KOPT-K1 (cell line): ENCODE data around the gene TBC1D12.
"Not testable (repeated sequence)": the region's sequence is repeated elsewhere in the genome, so short reads cannot be mapped to it uniquely, and the experiment has no call there.

ENCODE experiments used
- H3K27ac ChIP-seq: fragments of 200-600 bp; sonication (generic); 2 replicates; pipeline ENCODE4 v1.5.1; 2016; ENCODE audit warnings: antibody characterized with exemption, mild to moderate bottlenecking, low read depth, low read length; ENCODE audit not compliant: poor library complexity, severe bottlenecking
- H3K36me3 ChIP-seq: fragments of 200-600 bp; sonication (generic); 2 replicates; pipeline ENCODE4 v1.5.1; 2017; ENCODE audit warnings: antibody characterized with exemption, mild to moderate bottlenecking, low read length, moderate library complexity; ENCODE audit not compliant: insufficient read depth
- H3K9me3 ChIP-seq: fragments of 200-600 bp; sonication (generic); 2 replicates; pipeline ENCODE4 v1.5.1; 2017; ENCODE audit warnings: antibody characterized with exemption, low read length, mild to moderate bottlenecking; ENCODE audit not compliant: insufficient read depth, poor library complexity, severe bottlenecking

TBC1D12 gene

DNA sequence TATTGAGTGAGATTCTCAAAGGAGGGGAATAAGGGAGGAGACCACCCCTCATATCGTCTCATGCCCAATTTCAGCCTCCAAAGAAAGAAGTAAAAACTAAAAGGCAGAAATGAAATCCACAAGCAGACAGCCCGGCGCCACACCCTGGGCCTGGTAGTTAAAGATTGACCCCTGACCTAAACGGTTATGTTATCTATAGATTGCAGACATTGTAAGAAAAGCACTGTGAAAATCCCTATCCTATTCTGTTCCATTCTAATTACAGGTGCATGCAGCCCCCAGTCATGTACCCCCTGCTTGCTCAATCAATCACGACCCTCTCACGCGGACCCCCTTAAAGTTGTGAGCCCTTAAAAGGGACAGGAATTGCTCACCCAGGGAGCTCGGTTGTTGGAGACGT lies 10.2 kb upstream of the TBC1D12 start:
- H3K36me3 ChIP-seq, H3K9me3 ChIP-seq: not testable (repeated sequence)

DNA sequence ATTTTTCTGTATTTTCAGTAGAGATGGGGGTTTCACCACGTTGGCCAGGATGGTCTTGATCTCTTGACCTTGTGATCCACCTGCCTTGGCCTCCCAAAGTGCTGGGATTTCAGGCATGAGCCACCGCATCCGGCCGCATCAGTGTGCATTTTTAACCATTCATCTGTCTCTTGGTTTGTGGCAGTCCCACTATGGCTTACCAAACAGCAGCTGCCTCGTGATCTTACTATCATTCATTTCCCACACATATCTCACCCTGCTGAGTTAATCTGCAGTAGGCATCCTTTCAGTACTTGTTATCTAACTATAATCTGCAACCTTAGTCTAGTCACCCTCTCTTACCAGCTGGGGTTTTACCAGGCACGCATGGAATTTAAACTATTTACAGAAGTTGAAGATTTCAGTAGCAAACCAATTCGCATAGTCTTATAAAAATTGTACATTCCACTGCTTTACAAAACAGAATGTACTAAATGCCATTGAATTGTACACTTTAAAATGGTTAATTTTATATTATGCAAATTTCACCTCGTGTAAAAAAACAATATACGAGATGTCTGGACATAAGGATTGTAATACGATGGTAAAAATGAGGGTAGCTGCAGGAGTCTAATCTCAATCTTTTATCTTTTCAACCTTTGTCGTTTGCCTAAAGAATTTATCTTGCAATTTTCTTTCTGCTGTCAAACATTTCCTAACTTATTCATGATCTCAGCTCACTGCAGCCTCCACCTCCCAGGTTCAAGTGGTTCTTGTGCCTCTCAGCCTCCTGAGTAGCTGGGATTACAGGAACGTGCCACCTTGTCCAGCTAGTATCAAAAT lies 4.6 kb upstream of the TBC1D12 start:
- no peaks in the 10 kb centered on the region for H3K36me3 ChIP-seq
- no peaks in the 10 kb centered on the region for H3K9me3 ChIP-seq
- no peak overlapping the region for H3K27ac ChIP-seq

More for the DNA sequence above, 10.2 kb upstream of the TBC1D12 start:
- not testable (repeated sequence) for H3K27ac ChIP-seq

DNA sequence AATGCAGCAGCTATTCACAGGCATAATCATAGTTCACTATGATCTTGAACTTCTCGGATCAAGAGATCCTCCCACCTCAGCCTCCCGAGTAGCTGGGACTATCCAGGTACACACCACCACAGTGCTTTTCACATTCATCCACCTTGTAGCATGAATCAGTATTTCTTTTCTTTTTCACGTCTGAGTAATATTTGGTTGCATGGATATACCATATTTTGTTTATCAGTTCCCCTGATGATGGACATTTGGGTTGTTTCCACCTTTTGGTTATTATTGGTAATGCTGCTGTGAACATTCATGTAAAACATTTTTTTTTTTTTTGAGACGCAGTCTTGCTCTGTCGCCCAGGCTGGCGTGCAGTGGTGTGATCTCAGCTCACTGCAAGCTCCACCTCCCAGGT lies 3.6 kb upstream of the TBC1D12 start:
- Histone ChIP-seq H3K36me3 (no peaks in the 10 kb centered on the region), H3K9me3 (no peaks in the 10 kb centered on the region), H3K27ac (no peak overlapping the region)

DNA sequence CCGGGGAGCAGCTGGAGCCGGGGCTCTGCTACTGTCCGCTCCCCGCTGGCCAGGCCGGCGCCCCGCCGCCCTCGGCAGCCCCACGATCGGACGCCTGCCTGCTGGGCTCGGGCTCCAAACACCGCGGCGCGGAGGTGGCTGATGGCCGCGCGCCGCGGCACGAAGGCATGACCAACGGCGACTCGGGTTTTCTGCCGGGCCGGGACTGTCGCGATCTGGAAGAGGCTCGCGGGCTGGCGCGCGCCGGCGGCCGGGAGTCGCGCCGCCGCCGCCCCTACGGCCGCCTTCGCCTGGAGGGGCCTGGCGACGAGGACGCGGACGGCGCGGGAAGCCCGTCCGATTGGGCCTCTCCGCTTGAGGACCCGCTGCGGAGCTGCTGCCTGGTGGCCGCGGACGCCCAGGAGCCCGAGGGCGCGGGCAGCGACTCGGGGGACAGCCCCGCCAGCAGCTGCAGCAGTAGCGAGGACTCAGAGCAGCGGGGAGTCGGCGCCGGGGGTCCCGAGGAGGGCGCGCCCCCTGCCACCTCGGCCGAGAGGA lies 570 bp downstream of the TBC1D12 start:
- Histone ChIP-seq H3K27ac (no peak overlapping the region), H3K36me3 (no peaks in the 10 kb centered on the region), H3K9me3 (no peaks in the 10 kb centered on the region)

DNA sequence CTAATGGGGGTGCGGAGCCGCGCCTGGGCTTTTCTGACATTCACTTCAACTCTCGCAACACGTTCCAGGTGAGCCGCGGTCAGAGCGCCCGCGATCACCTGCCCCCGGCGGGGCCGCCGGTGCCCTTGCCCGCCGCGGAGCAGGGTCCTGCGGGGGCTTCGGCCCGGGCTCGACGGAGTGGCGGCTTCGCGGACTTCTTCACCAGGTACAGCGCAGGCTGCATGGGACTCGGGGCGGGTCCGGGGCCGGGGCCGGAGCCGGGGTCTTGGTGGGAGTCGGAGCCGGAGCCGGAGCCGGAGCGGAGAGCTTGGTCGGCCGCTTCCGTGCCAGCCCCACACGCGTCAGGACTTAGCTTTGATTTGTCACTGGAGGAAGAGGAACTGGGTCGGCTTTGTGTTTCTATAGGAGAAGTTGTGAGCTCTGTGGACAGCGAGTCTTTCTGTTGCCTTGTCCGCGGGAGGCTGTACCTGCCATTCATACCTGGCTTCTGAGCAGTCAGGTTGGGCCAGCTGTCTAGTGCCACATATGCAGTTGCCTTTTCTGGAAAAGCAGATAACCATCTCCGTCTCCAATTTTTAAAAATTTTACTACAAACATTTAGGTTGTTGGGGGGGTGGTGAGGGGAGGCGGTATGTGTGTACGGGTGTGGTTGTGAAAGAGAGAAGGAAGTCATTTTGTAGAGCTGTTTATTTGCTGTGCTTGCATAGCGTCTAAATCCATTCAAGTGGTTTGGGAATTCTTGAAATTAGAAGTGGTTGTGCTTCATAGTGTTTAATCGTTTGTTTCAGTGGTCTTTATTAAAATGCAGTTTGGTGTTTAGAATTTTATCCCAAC lies 1.3 kb downstream of the TBC1D12 start:
- no peaks in the 10 kb centered on the region for H3K9me3 ChIP-seq
- no peaks in the 10 kb centered on the region for H3K36me3 ChIP-seq
- H3K27ac ChIP-seq, result no peak overlapping the region

DNA sequence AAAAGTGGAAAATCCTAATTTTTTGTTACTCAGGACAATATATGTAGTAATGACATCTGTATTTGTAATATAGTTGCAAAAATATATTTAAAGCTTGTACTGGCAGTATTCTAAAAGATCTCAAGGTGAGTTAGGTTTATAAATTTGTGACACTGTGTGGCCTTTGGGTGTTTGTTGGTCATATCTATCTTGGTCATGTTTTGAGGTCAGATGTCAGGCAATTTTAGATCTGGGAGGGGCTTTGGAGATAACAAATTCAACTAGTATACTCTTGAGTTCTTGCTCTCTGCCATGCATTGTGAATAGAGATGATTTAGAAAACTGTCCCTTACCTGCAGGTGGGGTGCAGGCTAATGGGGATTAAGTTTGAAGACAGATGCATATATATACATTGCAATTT lies 3.1 kb downstream of the TBC1D12 start:
- H3K36me3 ChIP-seq, result no peaks in the 10 kb centered on the region
- no peaks in the 10 kb centered on the region for H3K9me3 ChIP-seq
- H3K27ac ChIP-seq, result no peak overlapping the region

DNA sequence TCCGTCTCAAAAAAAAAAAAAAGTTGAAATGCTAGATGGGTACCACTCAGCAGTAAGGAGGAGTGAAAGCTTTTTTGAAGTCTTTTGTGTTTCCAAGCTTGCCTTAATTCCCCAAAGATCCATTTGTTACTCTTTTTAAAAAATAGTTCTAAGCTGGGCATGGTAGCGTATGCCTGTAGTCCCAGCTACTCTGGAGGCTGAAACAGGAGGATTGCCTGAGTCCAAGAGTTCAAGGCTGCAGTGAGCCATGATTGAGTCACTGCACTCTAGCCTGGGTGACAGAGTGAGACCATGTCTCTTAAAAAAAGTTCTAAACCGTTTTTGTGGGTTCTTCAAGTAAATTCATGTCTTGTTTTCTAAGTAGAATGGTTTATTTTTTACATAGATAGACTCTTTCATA lies 5.3 kb downstream of the TBC1D12 start:
- Histone ChIP-seq H3K9me3 (no peaks in the 10 kb centered on the region), H3K27ac (no peak overlapping the region), H3K36me3 (no peaks in the 10 kb centered on the region)

DNA sequence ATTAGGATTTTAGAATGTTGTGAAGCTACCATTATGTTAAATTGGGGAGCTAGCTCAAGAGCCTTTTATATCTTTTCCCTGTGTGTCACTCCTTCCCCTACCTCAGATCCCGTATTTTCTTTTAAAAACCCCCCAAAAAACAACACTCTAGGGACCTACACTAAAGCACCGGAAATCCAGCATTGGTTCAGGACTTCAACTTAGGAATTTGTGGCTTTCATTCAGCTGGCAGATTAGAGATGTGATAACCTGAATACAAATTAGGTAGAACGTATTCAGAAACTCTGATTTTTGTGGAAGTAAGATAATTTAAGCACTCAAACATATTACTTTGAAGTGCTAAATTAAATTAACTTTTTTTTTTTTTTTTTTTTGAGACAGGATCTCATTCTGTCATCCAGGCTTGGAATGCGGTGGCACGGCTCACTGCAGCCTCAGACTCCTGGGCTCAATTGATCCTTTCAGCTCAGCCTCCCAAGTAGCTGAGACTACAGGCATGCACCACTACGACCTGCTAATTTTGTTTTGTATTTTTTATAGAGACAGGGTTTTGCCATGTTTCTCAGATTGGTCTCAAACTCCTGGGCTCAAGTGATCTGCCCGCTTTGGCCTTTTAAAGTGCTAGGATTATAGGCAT lies 6.8 kb downstream of the TBC1D12 start:
- no peaks in the 10 kb centered on the region for H3K36me3 ChIP-seq
- H3K27ac ChIP-seq, result no peak overlapping the region
- H3K9me3 ChIP-seq, result no peaks in the 10 kb centered on the region

DNA sequence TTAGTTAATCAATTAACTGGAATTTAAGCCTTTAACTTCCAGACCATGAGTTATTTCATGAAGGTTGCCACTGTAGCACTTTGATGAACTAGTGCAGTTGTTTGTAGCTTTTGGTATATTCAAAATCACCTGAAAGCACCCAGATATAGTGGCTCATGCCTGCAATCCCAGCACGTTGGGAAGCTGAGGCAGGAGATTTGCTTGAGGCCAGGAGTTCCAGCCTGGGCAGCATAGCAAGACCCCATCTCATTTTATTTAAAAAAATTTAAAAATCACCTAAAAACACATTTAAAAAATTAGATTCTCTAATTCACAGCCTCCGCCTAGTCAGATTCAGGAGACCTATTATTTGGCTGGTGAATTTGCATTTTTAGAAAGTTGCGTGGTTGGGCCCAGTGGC lies 9.0 kb downstream of the TBC1D12 start:
- Histone ChIP-seq H3K36me3 (no peaks in the 10 kb centered on the region), H3K9me3 (no peaks in the 10 kb centered on the region), H3K27ac (no peak overlapping the region)

DNA sequence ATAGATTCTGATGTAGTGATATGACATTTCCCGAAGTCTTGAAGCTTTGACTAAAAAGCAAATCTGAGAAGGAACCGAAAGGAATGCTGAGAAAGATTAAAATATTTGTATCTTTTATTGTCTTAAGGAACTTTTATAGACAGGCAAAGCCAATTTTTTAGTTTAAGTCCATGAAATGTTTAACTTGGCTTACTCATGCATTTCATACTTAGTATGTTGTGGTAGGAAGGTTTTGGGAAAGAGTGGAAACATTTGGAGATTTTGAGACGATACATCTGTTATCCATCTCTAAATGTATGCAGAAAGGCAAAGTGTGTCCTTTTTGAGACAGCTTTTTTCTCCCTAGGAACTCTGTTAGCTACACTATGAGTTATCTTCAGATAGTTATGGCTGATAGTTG lies 10.1 kb downstream of the TBC1D12 start:
- Histone ChIP-seq H3K27ac (no peak overlapping the region), H3K9me3 (no peaks in the 10 kb centered on the region), H3K36me3 (no peaks in the 10 kb centered on the region)

DNA sequence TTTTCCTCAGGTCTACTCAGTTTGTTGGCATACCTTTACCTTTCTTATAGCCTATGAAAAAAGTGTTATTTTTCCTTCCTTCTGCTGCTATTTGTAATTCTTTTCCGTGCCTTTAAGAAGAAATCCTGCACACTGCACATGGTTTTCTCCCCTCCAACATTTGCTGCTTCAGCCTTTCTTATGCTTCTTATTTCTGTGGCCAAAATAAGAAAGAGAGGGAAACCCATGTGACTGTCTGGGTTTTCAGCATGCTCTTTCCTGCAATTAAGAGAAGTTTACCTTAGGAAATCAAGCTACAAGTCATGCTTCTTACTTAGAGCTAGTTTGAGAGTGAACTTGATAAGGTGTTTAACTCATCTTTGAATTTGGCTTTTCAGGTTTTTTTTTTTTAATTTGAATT lies 11.0 kb downstream of the TBC1D12 start:
- Histone ChIP-seq H3K9me3 (no peaks in the 10 kb centered on the region), H3K27ac (no peak overlapping the region), H3K36me3 (no peaks in the 10 kb centered on the region)

DNA sequence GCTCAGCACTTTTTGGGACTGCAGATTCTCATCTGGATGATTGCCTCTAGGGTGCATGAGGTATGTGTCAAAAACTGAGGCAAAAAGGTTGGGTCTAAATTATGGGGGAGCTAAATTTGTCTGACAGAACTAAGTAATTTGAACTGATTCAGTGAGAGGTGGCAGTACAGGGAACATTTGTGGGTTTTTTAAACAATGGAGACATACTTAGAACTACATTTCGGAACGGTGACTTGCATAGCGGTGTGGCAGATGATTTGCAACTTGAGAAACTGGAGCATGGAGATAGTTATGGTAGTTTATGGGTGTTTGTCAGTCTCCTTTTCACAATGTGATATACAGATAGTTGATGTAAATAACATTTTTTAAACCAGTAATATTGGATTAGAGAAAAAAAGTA lies 14.6 kb downstream of the TBC1D12 start:
- Histone ChIP-seq H3K27ac (no peak overlapping the region), H3K36me3 (no peaks in the 10 kb centered on the region)

DNA sequence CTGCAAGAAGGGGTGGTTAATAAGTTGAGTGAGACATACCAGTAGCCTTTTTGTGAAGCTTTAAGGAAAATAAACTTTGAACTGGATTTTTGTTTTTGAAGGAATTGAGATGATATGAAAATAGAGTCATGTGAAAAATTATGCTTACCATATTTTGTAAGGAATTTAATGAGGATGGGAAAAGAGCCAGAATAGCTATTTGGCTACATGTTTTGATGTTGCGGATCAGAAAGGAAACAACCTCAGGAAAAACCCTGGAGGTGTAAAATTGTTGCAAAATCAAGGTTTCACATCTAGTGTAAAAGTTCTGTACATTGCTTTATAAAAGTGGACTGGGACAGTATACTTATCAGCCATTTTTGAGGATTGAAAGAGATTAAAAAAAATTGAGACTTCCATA lies 15.0 kb downstream of the TBC1D12 start:
- H3K9me3 ChIP-seq, result no peaks in the 10 kb centered on the region
- no peak overlapping the region for H3K27ac ChIP-seq
- no peaks in the 10 kb centered on the region for H3K36me3 ChIP-seq

More for the DNA sequence above, 14.6 kb downstream of the TBC1D12 start:
- H3K9me3 ChIP-seq, result no peaks in the 10 kb centered on the region

DNA sequence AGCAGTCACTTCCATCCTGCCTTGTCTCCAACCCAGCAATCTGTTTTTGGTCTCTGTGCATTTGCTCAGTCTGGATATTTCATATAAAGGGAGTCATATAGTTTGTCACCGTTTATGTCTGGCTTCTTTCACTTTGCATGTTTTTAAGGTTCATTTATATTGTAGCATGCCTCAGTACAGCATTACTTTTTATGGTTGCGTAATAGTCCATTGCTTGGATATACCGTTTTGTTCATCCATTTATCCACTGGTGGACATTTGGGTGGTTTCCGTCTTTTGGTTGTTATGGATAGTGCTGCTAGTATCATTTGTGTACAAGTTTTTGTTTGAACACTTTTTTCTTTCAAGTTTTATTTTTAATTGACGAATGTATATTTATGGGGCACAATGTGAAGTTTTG lies 18.2 kb downstream of the TBC1D12 start:
- H3K27ac ChIP-seq, result no peak overlapping the region
- no peaks in the 10 kb centered on the region for H3K9me3 ChIP-seq
- no peaks in the 10 kb centered on the region for H3K36me3 ChIP-seq

DNA sequence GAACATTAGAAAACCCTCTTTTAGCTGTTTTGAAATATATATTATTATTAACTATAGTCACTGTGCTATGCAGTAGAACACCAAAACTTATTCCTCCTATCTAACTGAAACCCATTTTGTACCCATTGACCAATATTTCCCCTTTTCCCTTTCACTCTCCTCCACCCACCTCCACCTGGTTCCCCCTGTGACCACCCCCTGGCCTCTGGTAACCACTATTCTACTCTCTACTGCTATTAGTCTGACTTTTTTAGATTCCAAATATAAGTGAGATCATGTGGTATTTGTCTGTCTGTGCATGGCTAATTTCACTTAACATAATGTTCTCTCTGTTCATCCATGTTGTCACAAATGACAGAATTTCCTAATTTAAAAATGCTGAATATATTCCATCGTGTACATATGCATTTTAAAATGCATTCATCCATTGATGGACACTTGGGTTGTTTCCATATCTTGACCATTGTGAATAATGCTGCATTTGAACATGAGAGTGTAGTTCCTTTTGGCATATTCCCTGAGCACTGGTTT lies 18.7 kb downstream of the TBC1D12 start:
- H3K9me3 ChIP-seq, result peaks cover 4% of the 10 kb centered on the region
- no peak overlapping the region for H3K27ac ChIP-seq
- H3K36me3 ChIP-seq, result no peaks in the 10 kb centered on the region
